ENCODE results near the gene FADS1. TPM values are rescaled to one million over a fixed set of nuclear protein-coding genes. Genes with fewer than 3 reads are reported as not detected.

The FADS1 gene
- polyA plus RNA-seq, 1 donor (not counting 4 experiments of a cell fraction or from before 2014, with no cell fraction given) = 34.0 TPM

- TF ChIP-seq EZH2 (IDR thresholded peaks at IDR 0.05; ENCODE audit: low read length) = no peak
- no peak for TF ChIP-seq CTCF (optimal IDR thresholded peaks at IDR 0.05 in 1 of 3, IDR thresholded peaks at IDR 0.05 in 1 of 3, conservative IDR thresholded peaks at IDR 0.05 in 1 of 3; ENCODE audit: extremely low read depth in 1 of 3, insufficient read depth in 2 of 3, low read length in 3 of 3)
- H3K9ac ChIP-seq (ENCODE audit: control insufficient read depth, extremely low read depth, insufficient read depth, low read length) = no peak overlapping the region
- H2AFZ ChIP-seq (ENCODE audit: control insufficient read depth, low read length) = no peak overlapping the region
- no peaks in the 10 kb centered on the region for H3K27me3 ChIP-seq (ENCODE audit: control insufficient read depth, extremely low read depth, insufficient read depth, low read length)
- H3K27ac ChIP-seq (ENCODE audit: control insufficient read depth, insufficient read depth, low read length) = no peak overlapping the region
- no peaks in the 10 kb centered on the region for H3K9me1 ChIP-seq (ENCODE audit: control insufficient read depth, extremely low read depth, insufficient read depth, low read length)
- no peak for DNase-seq (ENCODE audit: low read depth, low spot score)
- H3K4me1 ChIP-seq (ENCODE audit: control insufficient read depth, extremely low read depth, insufficient read depth, low read length) = peaks cover 11% of the 10 kb centered on the region
- dilution Hi-C loops (cut with MboI; ENCODE audit: extremely low pct_ligation_motif_present, low sequenced_read_pairs) = no loop called here
- H4K20me1 ChIP-seq (ENCODE audit: control insufficient read depth, extremely low read depth, insufficient read depth, low read length) = no peaks in the 10 kb centered on the region
- H3K4me2 ChIP-seq (ENCODE audit: control insufficient read depth, extremely low read depth, insufficient read depth, low read depth, low read length) = no peak overlapping the region
- peaks cover 5 to 7% of the 10 kb centered on the region in 2 experiments for H3K36me3 ChIP-seq (ENCODE audit: control insufficient read depth in 2 of 2, extremely low read depth in 1 of 2, insufficient read depth in 2 of 2, low read length in 2 of 2)
- no peak overlapping the region for H3K4me3 ChIP-seq (ENCODE audit: control insufficient read depth in 2 of 3, extremely low read depth in 1 of 3, insufficient read depth in 2 of 3, low read depth in 1 of 3, low read length in 3 of 3)
- H3K79me2 ChIP-seq (ENCODE audit: control insufficient read depth, insufficient read depth, low read length) = peaks cover 56% of the 10 kb centered on the region
- FAIRE-seq = no peak
- no peaks in the 10 kb centered on the region for H3K9me3 ChIP-seq (ENCODE audit: control insufficient read depth, low read depth, low read length)
Measured at GRCh38 chr11:61795876-61796526, 20.8 kb downstream of the FADS1 start.

DNA sequence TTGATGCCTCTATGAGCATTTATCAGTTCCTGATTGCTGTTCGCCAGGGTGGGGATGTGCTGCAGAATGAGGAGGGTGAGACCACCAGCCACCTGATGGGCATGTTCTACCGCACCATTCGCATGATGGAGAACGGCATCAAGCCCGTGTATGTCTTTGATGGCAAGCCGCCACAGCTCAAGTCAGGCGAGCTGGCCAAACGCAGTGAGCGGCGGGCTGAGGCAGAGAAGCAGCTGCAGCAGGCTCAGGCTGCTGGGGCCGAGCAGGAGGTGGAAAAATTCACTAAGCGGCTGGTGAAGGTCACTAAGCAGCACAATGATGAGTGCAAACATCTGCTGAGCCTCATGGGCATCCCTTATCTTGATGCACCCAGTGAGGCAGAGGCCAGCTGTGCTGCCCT, 21.3 kb downstream of the FADS1 start:
- peaks cover 60% of the 10 kb centered on the region for H3K79me2 ChIP-seq (ENCODE audit: control insufficient read depth, insufficient read depth, low read length)
- no peak overlapping the region for H3K9ac ChIP-seq (ENCODE audit: control insufficient read depth, extremely low read depth, insufficient read depth, low read length)
- H3K9me1 ChIP-seq (ENCODE audit: control insufficient read depth, extremely low read depth, insufficient read depth, low read length) = no peaks in the 10 kb centered on the region
- no peak for DNase-seq (ENCODE audit: low read depth, low spot score)
- TF ChIP-seq CTCF (optimal IDR thresholded peaks at IDR 0.05 in 1 of 3, IDR thresholded peaks at IDR 0.05 in 1 of 3, conservative IDR thresholded peaks at IDR 0.05 in 1 of 3; ENCODE audit: extremely low read depth in 1 of 3, insufficient read depth in 2 of 3, low read length in 3 of 3) (no peak), EZH2 (IDR thresholded peaks at IDR 0.05; ENCODE audit: low read length) (no peak)
- H3K36me3 ChIP-seq (ENCODE audit: control insufficient read depth in 2 of 2, extremely low read depth in 1 of 2, insufficient read depth in 2 of 2, low read length in 2 of 2) = peaks cover 7% of the 10 kb centered on the region in 2 experiments
- H3K27ac ChIP-seq (ENCODE audit: control insufficient read depth, insufficient read depth, low read length) = no peak overlapping the region
- no peaks in the 10 kb centered on the region for H3K9me3 ChIP-seq (ENCODE audit: control insufficient read depth, low read depth, low read length)
- H3K4me1 ChIP-seq (ENCODE audit: control insufficient read depth, extremely low read depth, insufficient read depth, low read length) = peaks cover 11% of the 10 kb centered on the region
- H4K20me1 ChIP-seq (ENCODE audit: control insufficient read depth, extremely low read depth, insufficient read depth, low read length) = no peaks in the 10 kb centered on the region
- no peak overlapping the region for H3K4me3 ChIP-seq (ENCODE audit: control insufficient read depth in 2 of 3, extremely low read depth in 1 of 3, insufficient read depth in 2 of 3, low read depth in 1 of 3, low read length in 3 of 3)
- no peak overlapping the region for H2AFZ ChIP-seq (ENCODE audit: control insufficient read depth, low read length)
- H3K27me3 ChIP-seq (ENCODE audit: control insufficient read depth, extremely low read depth, insufficient read depth, low read length) = no peaks in the 10 kb centered on the region
- FAIRE-seq = no peak
- H3K4me2 ChIP-seq (ENCODE audit: control insufficient read depth, extremely low read depth, insufficient read depth, low read depth, low read length) = no peak overlapping the region
- dilution Hi-C loops (cut with MboI; ENCODE audit: extremely low pct_ligation_motif_present, low sequenced_read_pairs) = no loop called here

Data from keratinocyte (primary cell).